Measurements from ENCODE around the gene NPAS2.

NPAS2 gene

DNA sequence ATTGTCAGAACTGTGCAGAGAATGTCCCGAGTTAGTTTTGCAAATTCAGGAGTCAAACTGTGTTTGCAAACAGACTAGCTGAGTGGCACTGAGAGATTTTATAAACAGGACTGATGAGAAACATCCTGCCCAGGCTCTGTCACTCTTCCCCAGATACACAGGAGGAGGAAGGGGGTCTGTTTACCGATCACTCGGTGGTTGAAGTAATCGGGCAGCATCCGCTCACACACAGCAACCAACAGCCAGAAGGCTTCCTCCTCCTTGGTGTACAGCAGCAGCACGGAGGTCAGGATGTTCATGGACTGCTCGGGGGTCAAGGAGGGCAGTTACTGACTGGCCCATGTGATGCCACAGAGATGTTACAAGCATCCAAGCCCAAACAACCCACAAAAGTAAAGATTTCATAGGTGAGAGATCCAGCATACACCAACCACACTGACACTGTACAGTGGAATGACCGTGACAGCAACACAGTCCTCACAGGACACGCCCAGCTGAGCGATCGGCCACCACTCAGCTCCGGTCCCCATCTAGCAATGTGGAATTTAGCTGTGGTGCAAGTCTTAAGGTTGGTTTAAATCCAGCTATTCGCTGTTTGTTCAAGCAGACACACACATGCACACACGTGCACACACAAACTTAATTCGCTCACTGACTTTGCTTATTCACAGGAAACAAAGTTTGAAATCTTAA, 212.3 kb downstream of the NPAS2 start:
- H4K20me1 ChIP-seq (ENCODE audit: insufficient read depth, low read length, poor library complexity, severe bottlenecking) = no peaks in the 10 kb centered on the region
- H3K9me3 ChIP-seq (ENCODE audit: insufficient read depth, low read depth, low read length) = no peaks in the 10 kb centered on the region
- no peaks in the 10 kb centered on the region for H3K36me3 ChIP-seq (ENCODE audit: insufficient read depth, low read length)
- no peaks in the 10 kb centered on the region for H3K79me2 ChIP-seq (ENCODE audit: insufficient read depth, low read length)
- H3K4me1 ChIP-seq (ENCODE audit: insufficient read depth, low read length, poor library complexity, severe bottlenecking) = no peaks in the 10 kb centered on the region
- TF ChIP-seq EZH2phosphoT487 (IDR thresholded peaks at IDR 0.05; ENCODE audit: borderline replicate concordance) = no peak
- H2AFZ ChIP-seq (ENCODE audit: low read length) = no peak overlapping the region
- no peak overlapping the region for H3K4me3 ChIP-seq (ENCODE audit: low read length, poor library complexity, severe bottlenecking)
- H3K27me3 ChIP-seq (ENCODE audit: insufficient read depth, low read length, poor library complexity, severe bottlenecking) = no peaks in the 10 kb centered on the region
- H3K9me2 ChIP-seq (replicated peaks; ENCODE audit: low read depth, low read length) = no peaks in the 10 kb centered on the region
- no peak overlapping the region for H3K9ac ChIP-seq (ENCODE audit: low read depth, low read length, poor library complexity, severe bottlenecking)
- no peaks in the 10 kb centered on the region for H3F3A ChIP-seq (ENCODE audit: low read depth)
- no peak overlapping the region for H3K4me2 ChIP-seq (ENCODE audit: low read depth, low read length, poor library complexity, severe bottlenecking)

DNA sequence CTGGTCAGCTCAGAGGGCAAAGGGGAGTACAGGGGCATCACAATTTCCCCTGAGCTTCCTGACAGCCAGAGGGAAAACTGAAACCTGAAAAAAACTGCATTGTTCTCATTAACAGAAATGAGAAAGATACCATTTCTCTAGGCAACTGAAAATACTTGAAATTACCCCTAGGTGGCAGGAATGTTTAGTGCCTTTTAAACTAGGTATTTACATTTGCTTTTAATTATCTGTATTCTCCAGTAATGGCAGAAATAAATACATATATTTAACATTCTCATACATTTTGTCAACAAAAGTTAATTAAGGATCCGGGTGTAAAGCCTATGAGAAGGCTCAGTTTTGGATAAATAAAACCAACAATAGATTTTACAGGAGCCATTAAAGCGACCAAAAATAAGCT, 216.6 kb downstream of the NPAS2 start:
- TF ChIP-seq, protein P1, sequence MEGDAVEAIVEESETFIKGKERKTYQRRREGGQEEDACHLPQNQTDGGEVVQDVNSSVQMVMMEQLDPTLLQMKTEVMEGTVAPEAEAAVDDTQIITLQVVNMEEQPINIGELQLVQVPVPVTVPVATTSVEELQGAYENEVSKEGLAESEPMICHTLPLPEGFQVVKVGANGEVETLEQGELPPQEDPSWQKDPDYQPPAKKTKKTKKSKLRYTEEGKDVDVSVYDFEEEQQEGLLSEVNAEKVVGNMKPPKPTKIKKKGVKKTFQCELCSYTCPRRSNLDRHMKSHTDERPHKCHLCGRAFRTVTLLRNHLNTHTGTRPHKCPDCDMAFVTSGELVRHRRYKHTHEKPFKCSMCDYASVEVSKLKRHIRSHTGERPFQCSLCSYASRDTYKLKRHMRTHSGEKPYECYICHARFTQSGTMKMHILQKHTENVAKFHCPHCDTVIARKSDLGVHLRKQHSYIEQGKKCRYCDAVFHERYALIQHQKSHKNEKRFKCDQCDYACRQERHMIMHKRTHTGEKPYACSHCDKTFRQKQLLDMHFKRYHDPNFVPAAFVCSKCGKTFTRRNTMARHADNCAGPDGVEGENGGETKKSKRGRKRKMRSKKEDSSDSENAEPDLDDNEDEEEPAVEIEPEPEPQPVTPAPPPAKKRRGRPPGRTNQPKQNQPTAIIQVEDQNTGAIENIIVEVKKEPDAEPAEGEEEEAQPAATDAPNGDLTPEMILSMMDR (conservative IDR thresholded peaks at IDR 0.05; ENCODE audit: low read length) = peak; percentile 67
- TF ChIP-seq EZH2phosphoT487 (IDR thresholded peaks at IDR 0.05; ENCODE audit: borderline replicate concordance) = no peak
- Histone ChIP-seq H3K27me3 (ENCODE audit: insufficient read depth, low read length, poor library complexity, severe bottlenecking) (no peaks in the 10 kb centered on the region), H3K9ac (ENCODE audit: low read depth, low read length, poor library complexity, severe bottlenecking) (no peak overlapping the region), H3K36me3 (ENCODE audit: insufficient read depth, low read length) (no peaks in the 10 kb centered on the region), H3K9me2 (replicated peaks; ENCODE audit: low read depth, low read length) (no peaks in the 10 kb centered on the region), H3F3A (ENCODE audit: low read depth) (no peaks in the 10 kb centered on the region), H4K20me1 (ENCODE audit: insufficient read depth, low read length, poor library complexity, severe bottlenecking) (no peaks in the 10 kb centered on the region), H3K9me3 (ENCODE audit: insufficient read depth, low read depth, low read length) (no peaks in the 10 kb centered on the region), H3K4me1 (ENCODE audit: insufficient read depth, low read length, poor library complexity, severe bottlenecking) (no peaks in the 10 kb centered on the region), H3K4me3 (ENCODE audit: low read length, poor library complexity, severe bottlenecking) (no peak overlapping the region), H2AFZ (ENCODE audit: low read length) (no peak overlapping the region), H3K4me2 (ENCODE audit: low read depth, low read length, poor library complexity, severe bottlenecking) (no peak overlapping the region), H3K79me2 (ENCODE audit: insufficient read depth, low read length) (no peaks in the 10 kb centered on the region)

DNA sequence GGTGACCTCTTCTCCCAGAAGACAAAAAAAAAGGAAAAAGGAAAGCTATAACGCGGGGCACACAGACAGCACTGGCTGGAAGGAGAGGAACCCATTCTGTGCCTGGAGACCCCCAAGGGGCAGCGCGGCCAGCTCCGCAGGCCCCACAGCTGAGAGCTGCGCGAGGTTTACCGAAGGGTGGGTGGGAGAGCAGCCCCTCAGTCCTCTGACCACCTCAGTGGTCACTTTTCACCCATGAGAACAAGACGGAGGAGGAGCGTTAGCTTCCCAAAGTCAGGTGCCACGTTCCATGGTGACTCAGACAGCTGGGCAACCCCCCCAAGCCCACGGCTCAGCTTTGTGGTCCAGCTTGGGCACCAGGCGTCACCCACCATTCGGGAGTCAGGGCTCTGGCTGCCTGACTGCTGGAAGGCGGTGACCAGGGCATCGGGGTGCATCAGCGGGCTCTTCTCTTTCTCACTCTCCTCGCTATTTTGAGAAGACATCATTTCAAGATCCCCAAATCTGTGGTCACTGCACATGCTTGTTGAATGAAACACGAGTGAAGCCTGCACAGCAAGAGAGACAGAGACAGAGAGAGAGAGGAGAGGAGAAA, 217.3 kb downstream of the NPAS2 start:
- Histone ChIP-seq H2AFZ (ENCODE audit: low read length) (no peak overlapping the region), H3K4me1 (ENCODE audit: insufficient read depth, low read length, poor library complexity, severe bottlenecking) (no peaks in the 10 kb centered on the region), H3K9me3 (ENCODE audit: insufficient read depth, low read depth, low read length) (no peaks in the 10 kb centered on the region), H3K9me2 (replicated peaks; ENCODE audit: low read depth, low read length) (no peaks in the 10 kb centered on the region), H3K27me3 (ENCODE audit: insufficient read depth, low read length, poor library complexity, severe bottlenecking) (no peaks in the 10 kb centered on the region), H4K20me1 (ENCODE audit: insufficient read depth, low read length, poor library complexity, severe bottlenecking) (no peaks in the 10 kb centered on the region), H3K79me2 (ENCODE audit: insufficient read depth, low read length) (no peaks in the 10 kb centered on the region), H3K36me3 (ENCODE audit: insufficient read depth, low read length) (no peaks in the 10 kb centered on the region), H3K9ac (ENCODE audit: low read depth, low read length, poor library complexity, severe bottlenecking) (no peak overlapping the region), H3F3A (ENCODE audit: low read depth) (no peaks in the 10 kb centered on the region), H3K4me2 (ENCODE audit: low read depth, low read length, poor library complexity, severe bottlenecking) (no peak overlapping the region), H3K4me3 (ENCODE audit: low read length, poor library complexity, severe bottlenecking) (no peak overlapping the region)
- TF ChIP-seq EZH2phosphoT487 (IDR thresholded peaks at IDR 0.05; ENCODE audit: borderline replicate concordance) = no peak
- TF ChIP-seq, protein P1 (conservative IDR thresholded peaks at IDR 0.05; ENCODE audit: low read length) = no peak

Measured in Loucy (cell line).